Tibial artery (tissue), 4 donors: ENCODE results near the gene HBA1.
"Not testable (repeated sequence)": the region's sequence is repeated elsewhere in the genome, so short reads cannot be mapped to it uniquely, and the experiment has no call there.

Experiments
- DNase-seq, 2 donors: peaks; one replicate each; pipeline ENCODE4 v3.0.0-alpha.2; 2019
- H3K27ac ChIP-seq, 2 donors: fragments of 200-600 bp; sonication (generic) in 1 of 2; 1 replicate in 1 of 2; 2 replicates in 1 of 2; pipeline ENCODE4 v1.5.1; 2018 to 2019; ENCODE audit warnings: mild to moderate bottlenecking in 1 of 2
- H3K27me3 ChIP-seq, 2 donors: fragments of 200-600 bp; sonication (generic) in 1 of 2; one replicate each; pipeline versions ENCODE4 v1.5.1 to v1.6.0; 2016 to 2019
- H3K36me3 ChIP-seq, 3 donors: fragments of 200-600 bp; sonication (generic) in 2 of 3; one replicate each; pipeline ENCODE4 v1.5.1; 2016 to 2019; ENCODE audit warnings: mild to moderate bottlenecking in 2 of 3
- H3K4me1 ChIP-seq, 4 donors: fragments of 200-600 bp; sonication (generic) in 2 of 4; 1 replicate in 3 of 4; 2 replicates in 1 of 4; pipeline ENCODE4 v1.5.1; 2016 to 2019
- H3K4me3 ChIP-seq, 2 donors: fragments of 200-600 bp; sonication (generic) in 1 of 2; 1 replicate in 1 of 2; 2 replicates in 1 of 2; pipeline ENCODE4 v1.5.1; 2018 to 2019; ENCODE audit warnings: mild to moderate bottlenecking in 2 of 2
- H3K9me3 ChIP-seq, 3 donors: fragments of 200-600 bp; sonication (generic) in 1 of 3; one replicate each; pipeline ENCODE4 v1.5.1; 2016 to 2019
- intact Hi-C: fragments of 100-400 bp; cut with DNase I; formaldehyde crosslinking; loops from one replicate; pipeline ENCODE4 v1.15.0; 2023; ENCODE audit warnings: low total_unique reads
- TF ChIP-seq, protein P1 (sequence below), 2 experiments: fragments of 200-600 bp in 1 of 2; fragments of 450-650 bp in 1 of 2; IDR thresholded peaks; one replicate each; pipeline ENCODE4 v1.5.1; 2017 to 2019; ENCODE audit warnings: antibody characterized with exemption in 2 of 2, mild to moderate bottlenecking in 1 of 2, moderate library complexity in 1 of 2

HBA1 gene

GRCh38 chr16:155031-155398 lies 21.5 kb upstream of the HBA1 start:
- Histone ChIP-seq H3K4me1 (peaks cover 0 to 10% (median 9%) of the 10 kb centered on the region in 4 donors), H3K36me3 (no peaks in the 10 kb centered on the region), H3K4me3 (peak overlapping the region in 1 of 2 donors; percentile 47), H3K27me3 (peaks cover 0 to 63% of the 10 kb centered on the region in 2 donors), H3K27ac (no peak overlapping the region), H3K9me3 (no peaks in the 10 kb centered on the region)
- no peak for DNase-seq
- TF ChIP-seq, protein P1, sequence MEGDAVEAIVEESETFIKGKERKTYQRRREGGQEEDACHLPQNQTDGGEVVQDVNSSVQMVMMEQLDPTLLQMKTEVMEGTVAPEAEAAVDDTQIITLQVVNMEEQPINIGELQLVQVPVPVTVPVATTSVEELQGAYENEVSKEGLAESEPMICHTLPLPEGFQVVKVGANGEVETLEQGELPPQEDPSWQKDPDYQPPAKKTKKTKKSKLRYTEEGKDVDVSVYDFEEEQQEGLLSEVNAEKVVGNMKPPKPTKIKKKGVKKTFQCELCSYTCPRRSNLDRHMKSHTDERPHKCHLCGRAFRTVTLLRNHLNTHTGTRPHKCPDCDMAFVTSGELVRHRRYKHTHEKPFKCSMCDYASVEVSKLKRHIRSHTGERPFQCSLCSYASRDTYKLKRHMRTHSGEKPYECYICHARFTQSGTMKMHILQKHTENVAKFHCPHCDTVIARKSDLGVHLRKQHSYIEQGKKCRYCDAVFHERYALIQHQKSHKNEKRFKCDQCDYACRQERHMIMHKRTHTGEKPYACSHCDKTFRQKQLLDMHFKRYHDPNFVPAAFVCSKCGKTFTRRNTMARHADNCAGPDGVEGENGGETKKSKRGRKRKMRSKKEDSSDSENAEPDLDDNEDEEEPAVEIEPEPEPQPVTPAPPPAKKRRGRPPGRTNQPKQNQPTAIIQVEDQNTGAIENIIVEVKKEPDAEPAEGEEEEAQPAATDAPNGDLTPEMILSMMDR (IDR thresholded peaks at IDR 0.05) = no peak
- intact Hi-C loops = no loop called here

DNA sequence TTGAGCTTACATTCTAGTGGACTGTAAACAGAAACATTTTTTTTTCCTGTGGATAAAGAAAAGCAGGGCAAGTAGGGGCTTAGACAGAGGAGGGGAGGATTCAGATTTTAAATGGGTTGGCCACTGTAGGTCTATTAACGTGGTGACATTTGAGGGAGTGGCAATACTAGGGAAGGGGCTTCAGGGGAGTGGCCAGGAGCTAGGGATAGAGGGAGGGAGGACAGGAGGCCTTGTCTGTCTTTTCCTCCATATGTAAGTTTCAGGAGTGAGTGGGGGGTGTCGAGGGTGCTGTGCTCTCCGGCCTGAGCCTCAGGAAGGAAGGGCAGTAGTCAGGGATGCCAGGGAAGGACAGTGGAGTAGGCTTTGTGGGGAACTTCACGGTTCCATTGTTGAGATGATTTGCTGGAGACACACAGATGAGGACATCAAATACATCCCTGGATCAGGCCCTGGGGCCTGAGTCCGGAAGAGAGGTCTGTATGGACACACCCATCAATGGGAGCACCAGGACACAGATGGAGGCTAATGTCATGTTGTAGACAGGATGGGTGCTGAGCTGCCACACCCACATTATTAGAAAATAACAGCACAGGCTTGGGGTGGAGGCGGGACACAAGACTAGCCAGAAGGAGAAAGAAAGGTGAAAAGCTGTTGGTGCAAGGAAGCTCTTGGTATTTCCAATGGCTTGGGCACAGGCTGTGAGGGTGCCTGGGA lies 17.2 kb upstream of the HBA1 start:
- H3K27ac ChIP-seq = no peak overlapping the region
- no peak overlapping the region for H3K4me3 ChIP-seq
- H3K9me3 ChIP-seq = no peaks in the 10 kb centered on the region
- DNase-seq = no peak
- no peaks in the 10 kb centered on the region for H3K36me3 ChIP-seq
- H3K27me3 ChIP-seq = peaks cover 0 to 68% of the 10 kb centered on the region in 2 donors
- H3K4me1 ChIP-seq = peaks cover 0 to 8% (median 7%) of the 10 kb centered on the region in 4 donors
- TF ChIP-seq, protein P1 (IDR thresholded peaks at IDR 0.05) = no peak
- intact Hi-C loops = no loop called here

- H3K4me1 ChIP-seq, H3K27ac ChIP-seq, DNase-seq, intact Hi-C loops, H3K4me3 ChIP-seq, H3K9me3 ChIP-seq, H3K36me3 ChIP-seq: not testable (repeated sequence)
- H3K27me3 ChIP-seq = peaks cover 2 to 62% of the 10 kb centered on the region in 2 donors
Observed at GRCh38 chr16:160242-160641, 16.2 kb upstream of the HBA1 start.

DNA sequence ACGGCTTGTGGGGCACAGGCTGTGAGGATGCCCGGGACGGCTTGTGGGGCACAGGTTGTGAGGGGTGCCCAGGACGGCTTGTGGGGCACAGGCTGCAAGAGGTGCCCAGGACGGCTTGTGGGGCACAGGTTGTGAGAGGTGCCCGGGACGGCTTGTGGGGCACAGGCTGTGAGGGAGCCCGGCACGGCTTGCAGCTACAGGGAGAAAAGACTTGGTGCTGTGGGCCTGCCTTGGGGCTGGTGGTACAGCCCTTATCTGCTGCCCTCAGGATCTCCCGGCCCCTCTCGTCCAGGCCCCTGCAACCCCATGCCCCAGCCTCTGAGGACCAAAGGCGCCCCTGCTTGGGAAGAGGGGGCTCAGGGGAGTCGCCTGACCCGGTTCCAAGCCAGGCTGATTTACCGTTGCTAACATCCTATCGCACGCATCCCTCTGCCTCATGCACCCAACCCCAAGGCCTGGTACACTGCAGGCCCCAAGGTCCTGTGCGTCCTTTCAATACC lies 15.7 kb upstream of the HBA1 start:
- H3K27me3 ChIP-seq = peaks cover 7 to 62% of the 10 kb centered on the region in 2 donors
- peaks cover 7 to 9% (median 9%) of the 10 kb centered on the region in 4 donors for H3K4me1 ChIP-seq
- H3K27ac ChIP-seq = no peak overlapping the region
- no peaks in the 10 kb centered on the region for H3K36me3 ChIP-seq
- intact Hi-C loops = no loop called here
- no peak for DNase-seq
- H3K4me3 ChIP-seq = no peak overlapping the region
- H3K9me3 ChIP-seq = no peaks in the 10 kb centered on the region
- TF ChIP-seq, protein P1 (IDR thresholded peaks at IDR 0.05) = no peak

GRCh38 chr16:162271-162991 lies 14.0 kb upstream of the HBA1 start:
- Histone ChIP-seq H3K4me3 (no peak overlapping the region), H3K27ac (no peak overlapping the region), H3K36me3 (no peaks in the 10 kb centered on the region), H3K27me3 (peaks cover 14 to 64% of the 10 kb centered on the region in 2 donors), H3K4me1 (peaks cover 10 to 18% (median 16%) of the 10 kb centered on the region in 4 donors), H3K9me3 (no peaks in the 10 kb centered on the region)
- intact Hi-C loops = no loop called here
- DNase-seq = no peak
- TF ChIP-seq, protein P1 (IDR thresholded peaks at IDR 0.05) = no peak

GRCh38 chr16:163139-163538 lies 13.3 kb upstream of the HBA1 start:
- intact Hi-C loops, DNase-seq, H3K9me3 ChIP-seq, H3K27ac ChIP-seq, H3K36me3 ChIP-seq, H3K4me3 ChIP-seq: not testable (repeated sequence)
- Histone ChIP-seq H3K27me3 (peaks cover 14 to 65% of the 10 kb centered on the region in 2 donors), H3K4me1 (peaks cover 10 to 18% (median 16%) of the 10 kb centered on the region in 4 donors)

DNA sequence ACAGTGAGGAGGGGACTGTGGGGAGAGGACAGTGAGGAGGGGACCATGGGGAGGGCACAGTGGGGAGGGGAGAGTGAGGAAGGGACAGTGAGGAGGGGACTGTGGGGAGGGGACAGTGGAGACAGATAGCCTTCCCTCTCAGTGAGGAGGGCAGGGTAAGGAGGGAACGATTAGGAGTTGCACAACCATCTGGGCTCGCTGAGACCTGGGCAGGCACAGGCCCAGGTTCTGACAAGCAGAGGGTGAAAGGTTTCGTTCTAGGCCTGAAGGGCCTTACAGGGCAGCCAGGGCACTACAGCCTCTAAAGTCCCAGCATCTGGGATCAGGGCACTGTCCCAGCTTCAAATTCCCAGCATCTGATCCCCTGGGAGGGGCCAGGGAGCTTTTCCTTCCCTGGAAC lies 12.8 kb upstream of the HBA1 start:
- H3K36me3 ChIP-seq, H3K27ac ChIP-seq, H3K9me3 ChIP-seq, H3K4me3 ChIP-seq, DNase-seq, intact Hi-C loops: not testable (repeated sequence)
- Histone ChIP-seq H3K27me3 (peaks cover 14 to 67% of the 10 kb centered on the region in 2 donors), H3K4me1 (peaks cover 10 to 18% (median 16%) of the 10 kb centered on the region in 4 donors)

GRCh38 chr16:164134-164823 lies 12.2 kb upstream of the HBA1 start:
- H3K9me3 ChIP-seq, H3K36me3 ChIP-seq, intact Hi-C loops, H3K27ac ChIP-seq, DNase-seq, H3K4me3 ChIP-seq: not testable (repeated sequence)
- peaks cover 14 to 70% of the 10 kb centered on the region in 2 donors for H3K27me3 ChIP-seq
- peaks cover 10 to 18% (median 16%) of the 10 kb centered on the region in 4 donors for H3K4me1 ChIP-seq
